ENCODE results near the gene MRPS15.

DNA sequence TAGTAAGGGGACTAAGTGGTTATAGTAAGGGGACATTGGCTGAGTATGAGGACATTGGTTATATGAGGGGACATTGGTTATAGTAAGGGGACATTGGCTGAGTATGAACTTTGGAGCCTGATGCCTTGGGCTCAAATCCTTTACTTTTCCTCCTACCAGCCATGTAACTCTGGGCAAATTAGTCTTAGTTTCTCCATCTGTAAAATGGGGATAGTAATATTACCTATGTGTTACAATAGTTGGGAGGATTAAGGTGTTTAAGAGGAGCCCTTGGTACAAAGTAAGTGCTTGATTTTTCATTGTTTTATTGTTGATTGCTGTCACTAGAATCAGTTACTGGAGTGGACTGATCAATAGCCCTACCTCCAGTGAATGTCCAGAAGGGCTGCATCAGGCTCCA, 16.7 kb downstream of the MRPS15 start:
- TF ChIP-seq, protein P1, sequence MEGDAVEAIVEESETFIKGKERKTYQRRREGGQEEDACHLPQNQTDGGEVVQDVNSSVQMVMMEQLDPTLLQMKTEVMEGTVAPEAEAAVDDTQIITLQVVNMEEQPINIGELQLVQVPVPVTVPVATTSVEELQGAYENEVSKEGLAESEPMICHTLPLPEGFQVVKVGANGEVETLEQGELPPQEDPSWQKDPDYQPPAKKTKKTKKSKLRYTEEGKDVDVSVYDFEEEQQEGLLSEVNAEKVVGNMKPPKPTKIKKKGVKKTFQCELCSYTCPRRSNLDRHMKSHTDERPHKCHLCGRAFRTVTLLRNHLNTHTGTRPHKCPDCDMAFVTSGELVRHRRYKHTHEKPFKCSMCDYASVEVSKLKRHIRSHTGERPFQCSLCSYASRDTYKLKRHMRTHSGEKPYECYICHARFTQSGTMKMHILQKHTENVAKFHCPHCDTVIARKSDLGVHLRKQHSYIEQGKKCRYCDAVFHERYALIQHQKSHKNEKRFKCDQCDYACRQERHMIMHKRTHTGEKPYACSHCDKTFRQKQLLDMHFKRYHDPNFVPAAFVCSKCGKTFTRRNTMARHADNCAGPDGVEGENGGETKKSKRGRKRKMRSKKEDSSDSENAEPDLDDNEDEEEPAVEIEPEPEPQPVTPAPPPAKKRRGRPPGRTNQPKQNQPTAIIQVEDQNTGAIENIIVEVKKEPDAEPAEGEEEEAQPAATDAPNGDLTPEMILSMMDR (IDR thresholded peaks at IDR 0.05; ENCODE audit: low read depth, low read length, poor library complexity, severe bottlenecking) = no peak
- no peak for TF ChIP-seq EZH2phosphoT487 (IDR thresholded peaks at IDR 0.05; ENCODE audit: borderline replicate concordance, low read length)
